Esophagus squamous epithelium (tissue), 4 donors: ENCODE measurements around the gene ALDH1L1.

Experiments used
- POLR2A ChIP-seq, 4 donors: fragments of 450-650 bp; IDR thresholded peaks; one replicate each; pipeline ENCODE4 v1.6.1; 2017; ENCODE audit warnings: antibody characterized with exemption in 4 of 4, mild to moderate bottlenecking in 4 of 4, moderate library complexity in 3 of 4
- TF ChIP-seq, protein P1 (sequence below), 6 experiments: fragments of 450-650 bp in 4 of 6; fragments of 200-600 bp in 2 of 6; sonication (generic) in 2 of 6; IDR thresholded peaks; one replicate each; pipeline ENCODE4 v1.5.1; 2016 to 2019; ENCODE audit warnings: antibody characterized with exemption in 6 of 6, mild to moderate bottlenecking in 4 of 6, moderate library complexity in 4 of 6

DNA sequence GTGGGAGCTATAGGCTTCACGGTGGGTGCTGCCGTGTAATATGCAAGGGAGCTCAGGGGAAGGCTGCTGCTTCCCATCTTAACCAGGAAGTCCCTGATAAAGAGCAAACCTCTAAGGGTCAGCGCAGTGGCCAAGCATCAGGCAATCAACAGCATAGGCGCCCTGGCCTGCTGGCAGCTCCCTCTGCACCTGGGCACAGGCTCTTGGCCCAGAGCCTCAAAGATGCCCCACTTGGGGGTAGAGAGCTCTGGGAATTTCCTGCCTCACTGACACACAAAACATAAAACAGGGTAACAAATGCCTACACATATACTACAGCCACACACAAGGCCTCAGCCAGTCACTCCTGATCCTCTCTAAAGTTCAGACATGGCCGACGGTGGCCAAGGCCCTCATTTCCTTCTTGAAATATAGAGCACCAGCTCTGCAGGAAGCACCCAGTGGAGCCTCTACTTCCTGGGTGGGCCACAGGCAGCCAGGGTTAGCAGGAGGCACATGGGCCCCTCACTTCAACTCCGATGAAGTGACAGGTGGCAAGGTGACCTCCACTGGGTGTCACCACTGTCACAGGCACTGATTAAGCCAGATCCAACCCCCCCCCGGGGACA, 116.9 kb downstream of the ALDH1L1 start:
- no peak for TF ChIP-seq POLR2A (IDR thresholded peaks at IDR 0.05)
- TF ChIP-seq, protein P1, sequence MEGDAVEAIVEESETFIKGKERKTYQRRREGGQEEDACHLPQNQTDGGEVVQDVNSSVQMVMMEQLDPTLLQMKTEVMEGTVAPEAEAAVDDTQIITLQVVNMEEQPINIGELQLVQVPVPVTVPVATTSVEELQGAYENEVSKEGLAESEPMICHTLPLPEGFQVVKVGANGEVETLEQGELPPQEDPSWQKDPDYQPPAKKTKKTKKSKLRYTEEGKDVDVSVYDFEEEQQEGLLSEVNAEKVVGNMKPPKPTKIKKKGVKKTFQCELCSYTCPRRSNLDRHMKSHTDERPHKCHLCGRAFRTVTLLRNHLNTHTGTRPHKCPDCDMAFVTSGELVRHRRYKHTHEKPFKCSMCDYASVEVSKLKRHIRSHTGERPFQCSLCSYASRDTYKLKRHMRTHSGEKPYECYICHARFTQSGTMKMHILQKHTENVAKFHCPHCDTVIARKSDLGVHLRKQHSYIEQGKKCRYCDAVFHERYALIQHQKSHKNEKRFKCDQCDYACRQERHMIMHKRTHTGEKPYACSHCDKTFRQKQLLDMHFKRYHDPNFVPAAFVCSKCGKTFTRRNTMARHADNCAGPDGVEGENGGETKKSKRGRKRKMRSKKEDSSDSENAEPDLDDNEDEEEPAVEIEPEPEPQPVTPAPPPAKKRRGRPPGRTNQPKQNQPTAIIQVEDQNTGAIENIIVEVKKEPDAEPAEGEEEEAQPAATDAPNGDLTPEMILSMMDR (IDR thresholded peaks at IDR 0.05) = no peak
